IMR-90 (cell line): ENCODE results near the gene ZNF613.
"Not testable (repeated sequence)": the region's sequence is repeated elsewhere in the genome, so short reads cannot be mapped to it uniquely, and the experiment has no call there.

ENCODE experiments used
- CEBPB ChIP-seq: IDR thresholded peaks from 2 replicates; pipeline ENCODE4 v1.6.1; 2012; ENCODE audit warnings: low read depth, low read length, improper control_type of control experiment
- CHD1 ChIP-seq: IDR thresholded peaks from 2 replicates; pipeline ENCODE4 v1.6.1; 2012; ENCODE audit warnings: low read depth, low read length, improper control_type of control experiment
- CTCF ChIP-seq: conservative IDR thresholded peaks from 2 replicates; pipeline ENCODE4 v1.5.1; 2012; ENCODE audit warnings: mild to moderate bottlenecking, low read depth, low read length, improper control_type of control experiment
- ELK1 ChIP-seq: fragments of 150-350 bp; IDR thresholded peaks from 2 replicates; pipeline ENCODE4 v1.6.1; 2016; ENCODE audit warnings: low read depth, mild to moderate bottlenecking, low read length, moderate library complexity, borderline replicate concordance
- FOS ChIP-seq: fragments of 150-350 bp; IDR thresholded peaks from 2 replicates; pipeline ENCODE4 v1.6.1; 2016; ENCODE audit warnings: low read depth, low read length
- MXI1 ChIP-seq: IDR thresholded peaks from 2 replicates; pipeline ENCODE4 v1.6.1; 2012; ENCODE audit warnings: low read depth, mild to moderate bottlenecking, low read length, moderate library complexity, borderline replicate concordance
- NFE2L2 ChIP-seq: fragments of 150-350 bp; IDR thresholded peaks from 2 replicates; pipeline ENCODE4 v1.6.1; 2016; ENCODE audit warnings: low read depth, mild to moderate bottlenecking, low read length
- POLR2A ChIP-seq: IDR thresholded peaks from 2 replicates; pipeline ENCODE4 v1.6.1; 2012; ENCODE audit warnings: mild to moderate bottlenecking, low read depth, low read length
- RAD21 ChIP-seq: IDR thresholded peaks from 2 replicates; pipeline ENCODE4 v1.6.1; 2012; ENCODE audit warnings: low read length, improper control_type of control experiment
- RFX5 ChIP-seq: IDR thresholded peaks from 2 replicates; pipeline ENCODE4 v1.8.0; 2012; ENCODE audit warnings: low read depth, mild to moderate bottlenecking, low read length, moderate library complexity
- SMC3 ChIP-seq: fragments of 150-350 bp; IDR thresholded peaks from 2 replicates; pipeline ENCODE4 v1.6.1; 2016; ENCODE audit warnings: low read depth, mild to moderate bottlenecking, antibody characterized with exemption, low read length, moderate library complexity
- TF ChIP-seq, protein P1 (sequence below): fragments of 150-350 bp; IDR thresholded peaks from 2 replicates; pipeline ENCODE4 v1.6.1; 2017; ENCODE audit warnings: mild to moderate bottlenecking, antibody characterized with exemption, low read length, low read depth

- TF ChIP-seq CTCF, RFX5, NFE2L2, ELK1, POLR2A, SMC3, CEBPB, CHD1, FOS, MXI1, RAD21: not testable (repeated sequence)
- TF ChIP-seq, protein P1, sequence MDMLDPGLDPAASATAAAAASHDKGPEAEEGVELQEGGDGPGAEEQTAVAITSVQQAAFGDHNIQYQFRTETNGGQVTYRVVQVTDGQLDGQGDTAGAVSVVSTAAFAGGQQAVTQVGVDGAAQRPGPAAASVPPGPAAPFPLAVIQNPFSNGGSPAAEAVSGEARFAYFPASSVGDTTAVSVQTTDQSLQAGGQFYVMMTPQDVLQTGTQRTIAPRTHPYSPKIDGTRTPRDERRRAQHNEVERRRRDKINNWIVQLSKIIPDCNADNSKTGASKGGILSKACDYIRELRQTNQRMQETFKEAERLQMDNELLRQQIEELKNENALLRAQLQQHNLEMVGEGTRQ: not testable (repeated sequence)
Measured at GRCh38 chr19:51975787-51976186, 48.5 kb downstream of the ZNF613 start.
